BJ (cell line): ENCODE results near the gene STK24. TPM values are rescaled to one million over a fixed set of nuclear protein-coding genes. Genes with fewer than 3 reads are reported as not detected.

ENCODE experiments used
- CTCF ChIA-PET: fragments of 350-600 bp; formaldehyde crosslinking; extraction: SDS; loops from one replicate; lab custom pipeline; 2021; ENCODE audit warnings: antibody characterized with exemption, inconsistent platforms; lab: Yijun Ruan, JAX
- POLR2A ChIA-PET: fragments of 300-600 bp; sonication (Branson Sonifier 250); formaldehyde crosslinking; extraction: SDS; loops from one replicate; lab custom pipeline; 2021; ENCODE audit warnings: antibody characterized with exemption; lab: Charles Lee
- DNase-seq: peaks from one replicate; pipeline ENCODE4 v3.0.0-alpha.2; 2011; ENCODE audit warnings: low read depth
- H3K27me3 ChIP-seq: 2 replicates; pipeline ENCODE4 v1.6.0; 2011; ENCODE audit warnings: low read length; ENCODE audit not compliant: control insufficient read depth, insufficient read depth
- H3K36me3 ChIP-seq: 2 replicates; pipeline ENCODE4 v1.5.1; 2011; ENCODE audit warnings: low read length; ENCODE audit not compliant: control insufficient read depth, insufficient read depth
- H3K4me3 ChIP-seq: 2 replicates; pipeline ENCODE4 v1.5.1; 2011; ENCODE audit warnings: low read depth, mild to moderate bottlenecking, control low read depth, low read length
- polyA plus RNA-seq: library from polyadenylated mRNA; depleted of rRNA; stranded (reverse); fragments of >200 nt; gene quantifications from 2 replicates; pipeline ENCODE4 v1.2.3, GENCODE V29; 2011
- TF ChIP-seq, protein P1 (sequence below): IDR thresholded peaks from 2 replicates; pipeline ENCODE4 v1.5.1; 2011; ENCODE audit warnings: low read depth, mild to moderate bottlenecking, control low read depth, inconsistent platforms, low read length, moderate library complexity; ENCODE audit not compliant: insufficient read depth

STK24 gene
- polyA plus RNA-seq, 1 experiment = 32.8 TPM

DNA sequence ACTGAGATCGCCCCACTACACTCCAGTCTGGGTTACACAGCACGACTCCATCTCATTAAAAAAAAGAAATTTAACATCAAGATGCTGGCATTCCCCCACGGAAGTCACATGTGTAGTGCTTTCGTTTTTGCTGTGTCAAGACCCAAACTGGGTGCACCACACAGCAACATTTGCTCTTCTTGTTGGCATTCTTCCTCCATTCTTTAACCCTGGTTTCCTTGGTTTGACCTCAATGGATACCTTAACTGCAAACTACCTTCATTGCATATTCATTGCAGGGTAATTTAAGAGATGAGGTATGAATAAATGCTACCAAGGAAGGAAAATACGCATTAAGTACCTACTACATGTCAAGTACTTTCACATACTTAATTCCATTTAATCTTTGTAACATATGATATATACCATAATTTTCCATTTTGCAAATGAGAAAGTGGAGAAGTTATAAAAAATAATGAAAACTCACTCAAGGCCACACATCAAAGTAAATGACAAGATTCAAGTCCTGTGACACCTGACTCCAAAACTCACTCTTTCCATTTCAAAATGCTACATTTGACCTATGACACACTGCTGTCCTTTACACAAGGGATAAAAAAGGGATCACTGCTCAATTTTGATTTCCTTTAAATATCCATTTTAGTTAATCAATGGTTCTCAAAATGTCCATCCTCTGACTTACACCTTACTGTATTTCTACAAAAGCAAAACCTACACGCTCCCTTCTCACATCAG, 59.2 kb downstream of the STK24 start:
- TF ChIP-seq, protein P1, sequence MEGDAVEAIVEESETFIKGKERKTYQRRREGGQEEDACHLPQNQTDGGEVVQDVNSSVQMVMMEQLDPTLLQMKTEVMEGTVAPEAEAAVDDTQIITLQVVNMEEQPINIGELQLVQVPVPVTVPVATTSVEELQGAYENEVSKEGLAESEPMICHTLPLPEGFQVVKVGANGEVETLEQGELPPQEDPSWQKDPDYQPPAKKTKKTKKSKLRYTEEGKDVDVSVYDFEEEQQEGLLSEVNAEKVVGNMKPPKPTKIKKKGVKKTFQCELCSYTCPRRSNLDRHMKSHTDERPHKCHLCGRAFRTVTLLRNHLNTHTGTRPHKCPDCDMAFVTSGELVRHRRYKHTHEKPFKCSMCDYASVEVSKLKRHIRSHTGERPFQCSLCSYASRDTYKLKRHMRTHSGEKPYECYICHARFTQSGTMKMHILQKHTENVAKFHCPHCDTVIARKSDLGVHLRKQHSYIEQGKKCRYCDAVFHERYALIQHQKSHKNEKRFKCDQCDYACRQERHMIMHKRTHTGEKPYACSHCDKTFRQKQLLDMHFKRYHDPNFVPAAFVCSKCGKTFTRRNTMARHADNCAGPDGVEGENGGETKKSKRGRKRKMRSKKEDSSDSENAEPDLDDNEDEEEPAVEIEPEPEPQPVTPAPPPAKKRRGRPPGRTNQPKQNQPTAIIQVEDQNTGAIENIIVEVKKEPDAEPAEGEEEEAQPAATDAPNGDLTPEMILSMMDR = no peak
- no peak for DNase-seq
- CTCF ChIA-PET = interaction anchor here (1.6 kb wide), 1 partner anchor 8 kb away, joined by 5 read pairs; no protein-coding TSS in a partner anchor

DNA sequence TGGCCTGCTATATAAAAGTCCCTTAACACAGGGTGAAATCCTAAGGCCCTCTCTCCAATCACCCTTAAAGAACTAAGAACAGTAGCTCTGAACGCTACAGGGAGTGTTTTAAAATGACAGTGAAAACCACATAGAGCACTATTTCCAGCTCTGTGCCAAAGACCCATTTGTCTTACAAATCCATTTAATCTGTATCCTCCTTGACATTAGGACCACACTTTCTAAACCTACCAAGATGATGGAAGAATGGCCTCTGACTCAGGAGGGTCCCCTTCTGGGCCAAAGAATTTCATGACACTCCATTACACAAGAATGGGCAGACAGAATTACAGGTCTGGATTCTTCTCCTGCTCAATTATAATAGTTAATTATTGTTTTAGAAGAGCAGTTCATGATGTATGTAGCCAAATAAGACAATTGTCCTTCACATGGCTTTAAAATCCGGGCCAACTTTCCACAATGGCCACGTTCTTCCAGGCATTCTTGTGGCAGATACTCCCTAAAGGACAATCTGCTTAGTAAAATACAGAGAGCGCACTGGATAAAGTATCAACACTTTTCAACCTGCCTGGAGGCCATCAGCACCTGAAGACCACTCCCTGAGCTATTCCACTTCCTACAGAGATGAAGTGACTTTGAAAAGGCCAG, 61.0 kb downstream of the STK24 start:
- DNase-seq = no peak
- TF ChIP-seq, protein P1 = no peak
- CTCF ChIA-PET = interaction anchor here (1.6 kb wide), 1 partner anchor 10 kb away, joined by 5 read pairs; no protein-coding TSS in a partner anchor
- Histone ChIP-seq H3K27me3 (no peaks in the 10 kb centered on the region), H3K36me3 (peaks cover 2% of the 10 kb centered on the region), H3K4me3 (no peak overlapping the region)
- POLR2A ChIA-PET = no interaction called here

More for the DNA sequence above, 59.2 kb downstream of the STK24 start:
- H3K4me3 ChIP-seq = no peak overlapping the region
- H3K27me3 ChIP-seq = no peaks in the 10 kb centered on the region
- peaks cover 2% of the 10 kb centered on the region for H3K36me3 ChIP-seq
- POLR2A ChIA-PET = no interaction called here

DNA sequence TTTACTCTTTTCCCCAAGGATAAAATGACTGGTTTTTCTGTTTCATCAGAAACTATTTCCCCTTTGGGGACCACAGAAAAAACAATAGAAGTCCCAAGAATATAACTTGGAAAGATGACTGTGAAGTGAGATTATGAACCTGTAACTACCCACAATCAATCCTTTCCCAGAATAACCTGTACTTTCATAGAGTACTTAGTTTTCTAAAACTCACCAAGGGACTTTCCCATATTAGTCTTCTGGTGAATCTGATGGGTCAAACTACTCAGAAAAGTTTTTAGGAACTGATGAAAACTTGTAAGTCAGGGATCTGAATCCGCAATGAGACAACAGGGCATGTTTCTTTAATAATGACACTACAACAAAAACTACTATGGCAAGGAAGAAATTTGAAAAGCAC, 62.6 kb downstream of the STK24 start:
- H3K36me3 ChIP-seq = peaks cover 2% of the 10 kb centered on the region
- ChIA-PET CTCF (no interaction called here), POLR2A (interaction anchor here (0.6 kb wide), 1 partner anchor 9 kb away, joined by 5 read pairs; no protein-coding TSS in a partner anchor)
- no peaks in the 10 kb centered on the region for H3K27me3 ChIP-seq
- H3K4me3 ChIP-seq = no peak overlapping the region
- TF ChIP-seq, protein P1 = no peak
- DNase-seq = no peak

DNA sequence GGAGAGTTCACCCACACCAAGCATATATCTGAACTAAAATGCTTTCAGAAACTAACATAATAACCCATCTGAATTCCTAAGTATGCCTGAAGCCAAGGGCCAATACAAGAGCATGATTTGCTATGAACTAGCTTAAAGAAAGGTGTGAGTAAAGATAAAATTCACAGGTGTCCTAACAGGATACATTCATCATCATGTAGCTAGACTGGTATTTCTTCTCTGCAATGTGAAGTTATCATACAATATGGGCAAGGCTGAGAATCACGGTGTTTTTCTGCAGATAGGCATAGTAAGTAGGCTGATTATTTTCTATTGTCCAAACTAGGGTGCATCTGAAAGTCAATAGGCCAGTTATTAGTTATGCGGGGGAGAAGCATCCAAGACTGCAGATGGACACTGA, 63.1 kb downstream of the STK24 start:
- POLR2A ChIA-PET = no interaction called here
- H3K36me3 ChIP-seq = peaks cover 2% of the 10 kb centered on the region

More for the DNA sequence above, 63.1 kb downstream of the STK24 start:
- TF ChIP-seq, protein P1 = no peak
- H3K27me3 ChIP-seq = no peaks in the 10 kb centered on the region
- CTCF ChIA-PET = no interaction called here
- H3K4me3 ChIP-seq = no peak overlapping the region
- no peak for DNase-seq
